Jurkat, Clone E6-1 (cell line): Measurements from ENCODE around the gene MAN2A2.
"Not testable (repeated sequence)": the region's sequence is repeated elsewhere in the genome, so short reads cannot be mapped to it uniquely, and the experiment has no call there.

ENCODE experiments used
- DNase-seq: peaks from one replicate; pipeline ENCODE4 v3.0.0-alpha.2; 2011; ENCODE audit warnings: low read depth, low spot score
- H3K4me3 ChIP-seq: 2 replicates; pipeline ENCODE4 v1.5.1; 2011; ENCODE audit warnings: mild to moderate bottlenecking, low read length, control low read depth, moderate library complexity

The MAN2A2 gene

DNA sequence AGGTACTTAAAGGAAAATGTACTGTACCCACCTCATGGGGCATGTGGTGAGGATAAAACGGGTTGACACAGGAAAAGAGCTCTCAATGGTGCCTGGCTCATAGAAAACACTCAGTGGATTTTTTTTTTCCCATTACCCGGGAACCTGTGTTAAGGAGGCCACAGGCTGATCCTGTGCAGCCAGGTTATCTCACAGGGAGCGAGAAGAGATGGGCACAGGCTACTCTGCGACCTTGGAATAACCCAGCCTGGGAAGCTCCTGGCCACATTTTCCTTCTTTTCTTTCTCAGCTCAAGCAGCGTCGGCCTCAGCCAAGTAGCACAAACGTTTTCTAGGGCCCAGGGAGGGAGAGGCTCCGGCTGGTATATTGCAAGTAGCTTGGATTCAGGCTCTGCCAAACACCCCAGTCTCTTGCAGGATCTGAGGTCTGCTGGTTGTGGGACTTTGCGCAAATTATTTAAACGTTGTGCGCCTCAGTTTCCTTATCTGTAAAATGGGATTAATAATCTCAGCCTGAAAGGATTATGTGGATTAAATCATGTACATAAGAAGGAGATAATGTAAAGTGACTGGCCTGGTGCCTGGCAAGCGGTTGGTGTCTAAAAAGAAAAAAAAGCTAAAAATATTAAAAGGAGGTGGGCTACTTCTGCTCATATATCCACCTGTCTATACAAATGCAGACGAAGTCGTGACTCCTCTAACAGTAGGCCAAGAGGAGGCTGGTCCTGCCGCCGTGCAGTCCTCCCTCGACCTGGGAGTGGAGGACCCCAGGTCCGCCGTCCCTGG, 32.6 kb upstream of the MAN2A2 start:
- H3K4me3 ChIP-seq: peak overlapping the region; percentile 73
- peak; percentile 51 for DNase-seq

DNA sequence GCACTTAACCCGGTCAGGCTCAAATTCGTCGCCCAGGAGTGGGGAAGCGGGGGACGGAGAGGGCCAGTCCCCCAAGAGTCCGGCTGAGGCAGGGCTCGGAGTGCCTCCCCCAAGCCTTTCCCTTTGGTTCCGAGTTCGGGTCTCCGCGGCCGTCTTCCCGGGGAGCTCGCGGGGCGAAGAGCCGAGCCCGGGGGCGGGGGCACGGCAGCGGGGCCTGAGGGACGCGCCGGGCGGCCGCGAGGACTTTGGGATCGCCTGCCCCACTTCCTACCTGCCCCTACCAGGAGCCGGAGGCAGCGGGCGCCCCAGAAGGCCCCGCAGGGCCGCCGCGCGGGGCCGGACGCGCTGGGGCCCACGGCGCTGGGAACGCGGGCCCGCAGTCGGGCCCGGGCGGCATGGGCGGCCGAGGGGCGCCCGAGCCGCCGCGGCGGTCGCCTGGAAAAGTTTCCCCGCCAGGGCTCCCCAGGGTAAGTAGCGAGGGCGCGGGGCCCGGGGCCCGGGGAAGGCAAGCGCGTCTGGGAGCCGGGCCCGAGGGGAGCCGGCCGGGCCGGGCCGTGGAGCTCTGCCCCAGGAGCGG, 31.9 kb upstream of the MAN2A2 start:
- DNase-seq: no peak
- H3K4me3 ChIP-seq: peak overlapping the region; percentile 73

DNA sequence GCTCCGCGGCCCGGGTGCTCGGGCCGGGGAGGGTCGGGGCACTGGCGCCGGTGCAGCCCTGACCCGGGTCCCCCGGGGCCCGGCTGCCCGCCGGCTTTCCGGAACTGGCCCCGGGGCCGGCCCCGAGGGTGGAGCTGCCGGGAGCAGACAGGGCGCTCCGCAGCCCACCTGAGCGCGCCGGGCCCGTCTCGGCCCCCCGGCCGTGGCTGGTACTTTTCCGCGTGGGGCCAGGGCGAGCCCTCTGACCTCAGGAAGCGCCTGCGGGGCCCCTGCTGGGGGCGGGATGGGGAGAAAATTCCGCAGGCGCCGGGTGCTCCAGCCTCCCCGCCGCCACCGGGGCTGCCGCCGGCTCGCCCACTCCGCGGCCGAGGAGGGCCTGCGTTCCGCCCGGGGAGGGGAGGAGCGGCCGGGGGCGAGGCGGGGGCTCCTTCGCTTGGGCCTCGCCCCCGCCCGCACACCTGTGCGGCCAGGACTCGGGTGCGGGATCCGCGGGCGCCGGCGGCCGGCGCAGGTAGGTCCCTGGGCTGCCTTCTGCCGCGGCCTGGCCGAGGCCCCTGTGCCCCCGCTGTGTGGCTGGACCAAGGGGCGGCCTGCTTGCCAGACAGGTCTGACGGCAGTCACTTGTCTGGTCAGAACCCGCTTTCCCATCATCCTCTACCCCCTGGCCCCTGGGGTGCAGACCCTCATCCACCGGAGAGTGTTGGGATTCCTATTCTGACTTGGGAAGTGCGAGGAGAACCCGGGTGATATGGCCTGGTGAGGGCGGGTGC, 31.2 kb upstream of the MAN2A2 start:
- H3K4me3 ChIP-seq: peak overlapping the region; percentile 73
- no peak for DNase-seq

DNA sequence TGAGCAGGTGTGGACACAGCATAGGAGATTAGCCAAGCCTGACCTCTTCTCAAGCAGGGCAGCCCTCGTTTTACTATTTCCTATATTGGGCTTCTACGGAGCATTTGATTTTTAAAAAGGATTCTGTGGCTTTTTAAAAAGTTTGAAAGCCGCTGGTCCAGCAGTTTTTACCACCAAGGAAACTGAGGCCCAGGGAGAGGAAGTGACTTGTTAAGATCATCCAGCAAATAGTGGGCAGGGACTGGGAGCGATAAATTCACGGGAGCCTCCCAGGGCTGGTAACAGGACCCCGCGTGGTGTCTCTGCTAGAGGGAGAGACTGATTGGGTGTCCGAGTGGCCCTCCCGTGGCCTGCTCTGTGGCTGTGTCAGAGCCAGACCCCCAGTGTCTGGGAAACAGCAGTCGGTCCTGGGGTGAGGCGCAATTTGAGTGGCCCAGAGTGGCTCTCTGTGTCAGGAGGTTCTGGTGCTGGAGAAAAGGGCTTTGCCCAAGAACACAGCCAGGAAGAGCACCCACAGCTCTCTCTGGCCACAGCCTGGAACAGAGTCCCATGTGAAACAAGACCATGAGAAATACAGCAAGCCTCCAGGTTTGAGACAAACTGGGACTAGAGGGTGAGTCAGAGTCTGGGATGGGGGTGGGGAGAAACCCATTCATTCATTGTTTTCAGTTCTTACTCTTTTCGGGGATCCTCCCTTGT, 30.5 kb upstream of the MAN2A2 start:
- peak overlapping the region; percentile 73 for H3K4me3 ChIP-seq

DNA sequence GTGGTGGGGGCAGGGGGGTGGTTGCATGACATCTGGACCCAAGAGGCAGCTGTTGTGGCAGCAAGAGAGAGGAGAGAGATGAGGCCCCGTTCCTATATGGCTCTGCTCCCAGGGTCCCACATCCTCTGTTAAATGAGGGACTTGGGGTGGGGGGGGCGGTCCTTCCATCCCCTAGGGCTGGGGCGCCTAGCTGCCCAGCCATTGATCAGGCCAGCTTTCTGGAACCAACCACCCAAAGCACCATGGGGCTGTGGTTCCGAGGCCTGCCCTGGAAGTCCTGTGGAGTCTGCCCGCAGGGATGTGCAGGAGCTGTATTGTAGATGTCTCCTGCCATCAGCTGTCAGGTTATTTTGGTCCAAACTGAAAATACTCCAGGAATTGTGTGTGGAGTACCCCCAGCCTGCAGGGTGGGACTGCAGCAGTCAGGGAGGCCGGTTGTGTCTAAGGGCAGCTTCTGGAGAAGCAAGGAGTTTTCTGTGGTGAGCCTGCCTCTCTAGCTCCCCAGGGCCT, 29.6 kb upstream of the MAN2A2 start:
- DNase-seq: no peak
- no peak overlapping the region for H3K4me3 ChIP-seq

More for the DNA sequence above, 30.5 kb upstream of the MAN2A2 start:
- DNase-seq: no peak

DNA sequence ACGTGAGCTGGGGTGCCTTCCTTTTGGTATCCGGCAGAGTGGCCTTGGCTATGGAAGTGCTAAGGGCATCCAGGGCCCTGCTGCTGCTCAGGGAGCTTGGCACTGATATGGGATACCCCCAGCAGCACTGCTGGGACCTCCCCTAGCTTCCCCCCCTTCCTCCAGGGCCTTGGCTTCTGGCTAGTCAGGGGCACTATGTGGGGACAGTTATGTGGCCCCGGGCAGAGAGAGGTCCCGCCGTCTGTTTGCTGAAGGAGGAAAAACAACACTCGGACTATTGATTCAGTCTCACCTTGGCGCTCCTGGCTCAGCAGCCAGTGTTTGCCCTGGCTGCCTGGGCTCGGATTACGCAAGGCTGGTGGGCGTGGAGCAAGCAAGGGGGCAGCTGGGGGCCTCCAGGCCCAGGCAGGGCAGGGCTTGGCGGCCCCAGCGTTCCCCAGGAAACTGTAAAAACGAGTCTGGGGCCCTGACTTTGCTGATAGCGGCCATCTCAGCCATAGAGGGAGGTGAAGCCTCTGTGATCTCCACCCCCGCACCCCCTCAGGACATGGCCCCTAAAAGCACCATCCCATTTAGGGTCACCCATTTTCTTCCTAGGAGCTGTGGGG, 29.0 kb upstream of the MAN2A2 start:
- no peak overlapping the region for H3K4me3 ChIP-seq
- no peak for DNase-seq

DNA sequence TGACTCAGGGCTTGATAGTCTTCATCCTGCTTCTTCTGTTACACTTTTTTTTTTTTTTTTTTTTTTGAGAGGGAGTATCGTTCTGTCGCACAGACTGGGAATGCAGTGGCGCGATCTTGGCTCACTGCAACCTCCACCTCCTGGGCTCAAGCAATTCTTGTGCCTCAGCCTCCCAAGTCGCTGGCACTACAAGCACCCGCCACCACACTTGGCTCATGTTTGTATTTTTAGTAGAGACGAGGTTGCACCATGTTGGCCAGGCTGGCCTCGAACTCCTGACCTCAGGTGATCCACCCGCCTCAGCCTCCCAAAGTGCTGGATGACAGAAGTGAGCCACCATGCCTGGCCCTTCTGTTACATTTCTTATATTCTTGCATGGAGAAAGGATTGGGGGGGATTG, 28.1 kb upstream of the MAN2A2 start:
- not testable (repeated sequence) for H3K4me3 ChIP-seq, DNase-seq

DNA sequence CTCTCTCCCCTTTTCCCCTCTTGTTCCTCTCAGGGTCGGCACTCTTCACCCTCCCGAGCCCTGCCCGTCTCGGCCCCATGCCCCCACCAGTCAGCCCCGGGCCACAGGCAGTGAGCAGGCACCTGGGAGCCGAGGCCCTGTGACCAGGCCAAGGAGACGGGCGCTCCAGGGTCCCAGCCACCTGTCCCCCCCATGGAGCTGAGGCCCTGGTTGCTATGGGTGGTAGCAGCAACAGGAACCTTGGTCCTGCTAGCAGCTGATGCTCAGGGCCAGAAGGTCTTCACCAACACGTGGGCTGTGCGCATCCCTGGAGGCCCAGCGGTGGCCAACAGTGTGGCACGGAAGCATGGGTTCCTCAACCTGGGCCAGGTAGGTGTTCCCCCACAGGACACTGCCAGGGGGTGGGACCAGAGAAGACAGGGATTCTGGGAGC, 27.5 kb upstream of the MAN2A2 start:
- H3K4me3 ChIP-seq: no peak overlapping the region

DNA sequence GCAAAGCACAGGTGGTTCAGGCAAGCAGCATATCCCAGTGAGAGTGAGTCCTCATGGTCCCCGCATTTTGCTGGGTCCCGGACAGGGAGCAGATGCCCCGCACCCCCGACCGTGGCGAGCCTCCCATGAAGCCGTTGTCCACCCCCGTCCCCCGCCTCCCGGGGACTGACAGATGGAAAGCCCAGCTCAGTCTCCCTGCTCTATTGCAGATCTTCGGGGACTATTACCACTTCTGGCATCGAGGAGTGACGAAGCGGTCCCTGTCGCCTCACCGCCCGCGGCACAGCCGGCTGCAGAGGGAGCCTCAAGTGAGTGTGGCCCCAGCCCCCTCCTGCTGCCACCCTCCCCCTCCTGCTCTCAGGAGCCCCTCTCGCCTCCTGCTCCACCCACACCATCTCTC, 27.1 kb upstream of the MAN2A2 start:
- no peak overlapping the region for H3K4me3 ChIP-seq
- no peak for DNase-seq

More for the DNA sequence above, 27.5 kb upstream of the MAN2A2 start:
- no peak for DNase-seq

DNA sequence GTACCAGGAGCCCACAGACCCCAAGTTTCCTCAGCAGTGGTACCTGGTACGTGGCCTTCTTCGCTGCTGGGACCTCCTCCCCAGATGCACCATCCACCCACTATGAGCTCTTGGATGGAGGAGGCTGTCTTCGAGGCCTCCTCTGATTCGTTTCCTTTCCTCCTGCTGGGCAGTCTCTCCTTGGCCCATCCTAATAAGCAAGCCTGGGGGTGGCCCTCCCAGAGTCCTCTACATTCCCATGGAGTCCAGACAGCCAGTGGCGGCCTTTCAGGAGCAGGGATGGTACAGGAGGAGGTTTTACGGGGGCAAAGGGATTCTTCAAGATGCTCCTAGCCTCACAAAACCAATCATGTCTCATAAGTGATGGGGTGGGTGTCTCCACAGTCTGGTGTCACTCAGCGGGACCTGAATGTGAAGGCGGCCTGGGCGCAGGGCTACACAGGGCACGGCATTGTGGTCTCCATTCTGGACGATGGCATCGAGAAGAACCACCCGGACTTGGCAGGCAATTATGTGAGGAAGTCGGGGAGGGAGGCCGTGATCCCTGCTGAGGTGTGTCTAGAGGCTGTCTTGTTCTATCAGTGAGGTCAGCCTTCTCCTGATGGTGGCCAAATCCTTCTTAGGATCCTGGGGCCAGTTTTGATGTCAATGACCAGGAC, 26.5 kb upstream of the MAN2A2 start:
- H3K4me3 ChIP-seq: no peak overlapping the region
- no peak for DNase-seq

DNA sequence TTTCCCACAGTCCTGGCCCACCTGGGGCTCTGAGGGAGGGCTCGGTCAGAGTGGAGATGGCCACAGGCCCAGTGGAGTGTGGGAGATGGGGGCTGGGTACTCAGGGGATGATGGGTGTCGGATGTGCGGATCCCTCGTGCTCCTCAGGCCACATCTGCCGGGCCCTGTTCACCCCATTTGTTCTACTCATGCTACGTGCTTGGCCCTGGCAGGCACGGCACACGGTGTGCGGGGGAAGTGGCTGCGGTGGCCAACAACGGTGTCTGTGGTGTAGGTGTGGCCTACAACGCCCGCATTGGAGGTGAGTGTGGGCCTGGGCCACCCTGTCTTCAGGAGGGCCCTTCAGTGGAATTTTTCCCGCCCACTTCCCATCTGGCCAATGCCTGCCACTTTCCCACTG, 25.8 kb upstream of the MAN2A2 start:
- no peak overlapping the region for H3K4me3 ChIP-seq
- DNase-seq: no peak

DNA sequence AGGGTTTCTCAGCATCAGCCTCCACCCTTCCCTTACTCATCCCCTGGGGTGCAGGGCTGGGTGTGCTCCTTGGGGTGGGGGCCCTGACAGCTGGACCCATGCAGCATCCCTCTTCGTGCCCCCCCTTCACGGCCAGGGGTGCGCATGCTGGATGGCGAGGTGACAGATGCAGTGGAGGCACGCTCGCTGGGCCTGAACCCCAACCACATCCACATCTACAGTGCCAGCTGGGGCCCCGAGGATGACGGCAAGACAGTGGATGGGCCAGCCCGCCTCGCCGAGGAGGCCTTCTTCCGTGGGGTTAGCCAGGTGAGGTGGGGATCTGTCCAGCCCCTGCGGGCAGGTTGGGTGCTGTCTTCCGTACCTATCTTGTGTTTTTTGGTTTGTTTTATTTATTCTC, 25.1 kb upstream of the MAN2A2 start:
- no peak overlapping the region for H3K4me3 ChIP-seq
- DNase-seq: no peak

DNA sequence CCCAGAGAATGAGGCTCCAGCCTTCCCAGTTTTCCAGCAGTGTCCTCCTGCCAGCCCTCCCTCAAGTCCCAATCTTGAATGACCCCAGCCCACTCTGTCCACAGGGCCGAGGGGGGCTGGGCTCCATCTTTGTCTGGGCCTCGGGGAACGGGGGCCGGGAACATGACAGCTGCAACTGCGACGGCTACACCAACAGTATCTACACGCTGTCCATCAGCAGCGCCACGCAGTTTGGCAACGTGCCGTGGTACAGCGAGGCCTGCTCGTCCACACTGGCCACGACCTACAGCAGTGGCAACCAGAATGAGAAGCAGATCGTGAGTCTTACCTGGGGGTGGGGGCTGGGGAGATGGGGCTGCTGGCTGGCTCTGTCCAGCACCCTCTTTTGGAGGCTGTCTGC, 24.4 kb upstream of the MAN2A2 start:
- DNase-seq: no peak
- H3K4me3 ChIP-seq: no peak overlapping the region

DNA sequence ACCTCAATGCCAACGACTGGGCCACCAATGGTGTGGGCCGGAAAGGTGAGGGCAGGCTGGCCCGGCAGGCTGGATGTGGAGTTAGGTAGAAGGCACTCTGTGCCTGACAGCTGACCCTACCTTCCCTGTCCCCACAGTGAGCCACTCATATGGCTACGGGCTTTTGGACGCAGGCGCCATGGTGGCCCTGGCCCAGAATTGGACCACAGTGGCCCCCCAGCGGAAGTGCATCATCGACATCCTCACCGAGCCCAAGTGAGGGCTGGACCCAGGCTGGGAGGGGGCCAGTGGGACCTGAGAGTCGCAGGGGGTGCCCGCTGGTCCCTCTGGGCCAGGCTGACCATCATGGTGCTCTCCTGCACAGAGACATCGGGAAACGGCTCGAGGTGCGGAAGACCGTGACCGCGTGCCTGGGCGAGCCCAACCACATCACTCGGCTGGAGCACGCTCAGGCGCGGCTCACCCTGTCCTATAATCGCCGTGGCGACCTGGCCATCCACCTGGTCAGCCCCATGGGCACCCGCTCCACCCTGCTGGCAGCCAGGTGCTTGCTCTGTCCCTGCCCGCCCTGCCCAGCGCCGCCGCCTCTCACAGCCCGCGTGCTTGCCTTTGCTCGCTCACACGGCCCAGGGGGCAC, 23.3 kb upstream of the MAN2A2 start:
- DNase-seq: no peak
- no peak overlapping the region for H3K4me3 ChIP-seq

DNA sequence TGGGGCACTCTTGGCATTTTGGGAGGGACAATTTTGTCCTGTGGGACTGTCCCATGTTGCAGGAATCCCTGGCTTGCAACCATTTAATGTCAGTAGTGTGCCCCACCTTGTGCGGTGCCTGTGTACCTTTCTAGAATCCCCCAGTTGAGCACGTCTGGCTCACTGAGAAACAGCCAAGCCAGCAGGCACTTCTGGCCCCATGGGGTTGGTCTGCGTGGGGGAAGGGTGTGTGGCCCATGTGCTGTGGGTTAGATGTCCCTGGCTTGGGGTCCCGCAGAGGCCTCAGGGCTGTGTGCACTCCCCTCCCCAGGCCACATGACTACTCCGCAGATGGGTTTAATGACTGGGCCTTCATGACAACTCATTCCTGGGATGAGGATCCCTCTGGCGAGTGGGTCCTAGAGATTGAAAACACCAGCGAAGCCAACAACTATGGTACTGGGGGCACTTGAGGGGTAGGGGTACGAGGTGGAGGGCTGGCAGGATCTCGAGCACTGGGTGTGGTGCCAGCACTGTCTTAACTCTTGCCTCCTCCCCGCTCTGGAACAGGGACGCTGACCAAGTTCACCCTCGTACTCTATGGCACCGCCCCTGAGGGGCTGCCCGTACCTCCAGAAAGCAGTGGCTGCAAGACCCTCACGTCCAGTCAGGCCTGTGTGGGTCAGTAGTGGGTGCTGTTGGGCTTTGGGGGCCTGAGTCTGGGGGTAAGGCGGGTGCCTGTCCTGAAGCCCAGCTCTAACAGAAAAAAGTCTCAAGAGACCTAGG, 22.5 kb upstream of the MAN2A2 start:
- no peak overlapping the region for H3K4me3 ChIP-seq
- no peak for DNase-seq

DNA sequence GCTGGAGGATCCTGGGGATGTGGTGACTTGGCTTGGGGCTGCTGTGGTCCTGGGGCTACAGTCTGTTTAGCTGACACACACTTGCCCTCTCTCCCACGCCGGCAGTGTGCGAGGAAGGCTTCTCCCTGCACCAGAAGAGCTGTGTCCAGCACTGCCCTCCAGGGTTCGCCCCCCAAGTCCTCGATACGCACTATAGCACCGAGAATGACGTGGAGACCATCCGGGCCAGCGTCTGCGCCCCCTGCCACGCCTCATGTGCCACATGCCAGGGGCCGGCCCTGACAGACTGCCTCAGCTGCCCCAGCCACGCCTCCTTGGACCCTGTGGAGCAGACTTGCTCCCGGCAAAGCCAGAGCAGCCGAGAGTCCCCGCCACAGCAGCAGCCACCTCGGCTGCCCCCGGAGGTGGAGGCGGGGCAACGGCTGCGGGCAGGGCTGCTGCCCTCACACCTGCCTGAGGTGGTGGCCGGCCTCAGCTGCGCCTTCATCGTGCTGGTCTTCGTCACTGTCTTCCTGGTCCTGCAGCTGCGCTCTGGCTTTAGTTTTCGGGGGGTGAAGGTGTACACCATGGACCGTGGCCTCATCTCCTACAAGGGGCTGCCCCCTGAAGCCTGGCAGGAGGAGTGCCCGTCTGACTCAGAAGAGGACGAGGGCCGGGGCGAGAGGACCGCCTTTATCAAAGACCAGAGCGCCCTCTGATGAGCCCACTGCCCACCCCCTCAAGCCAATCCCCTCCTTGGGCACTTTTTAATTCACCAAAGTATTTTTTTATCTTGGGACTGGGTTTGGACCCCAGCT, 21.7 kb upstream of the MAN2A2 start:
- H3K4me3 ChIP-seq: no peak overlapping the region
- no peak for DNase-seq
